WTC11 (cell line): Measurements from ENCODE around the gene CFAP157.

Experiments used
- AR ChIP-seq: fragments of 250-450 bp; sonication (Bioruptor Pico); IDR thresholded peaks from 2 replicates; pipeline ENCODE4 v1.9.0; 2021; ENCODE audit warnings: mild to moderate bottlenecking
- ATF2 ChIP-seq: sonication (generic); formaldehyde crosslinking; IDR thresholded peaks from 2 replicates; pipeline ENCODE4 v1.8.1; 2022; ENCODE audit warnings: low read depth, missing genetic modification reagents, borderline replicate concordance
- CREM ChIP-seq: sonication (generic); formaldehyde crosslinking; IDR thresholded peaks from 2 replicates; pipeline ENCODE4 v1.8.1; 2022; ENCODE audit warnings: mild to moderate bottlenecking, missing genetic modification reagents, moderate library complexity
- CTCF ChIP-seq: fragments of 200-600 bp; IDR thresholded peaks from 2 replicates; pipeline ENCODE4 v1.8.0; 2022; ENCODE audit warnings: antibody characterized with exemption
- E2F1 ChIP-seq: sonication (generic); formaldehyde crosslinking; IDR thresholded peaks from 2 replicates; pipeline ENCODE4 v1.8.0; 2022; ENCODE audit warnings: mild to moderate bottlenecking, missing genetic modification reagents
- HMGXB4 ChIP-seq: sonication (generic); formaldehyde crosslinking; IDR thresholded peaks from 2 replicates; pipeline ENCODE4 v1.8.1; 2023; ENCODE audit warnings: mild to moderate bottlenecking, moderate library complexity, missing genetic modification reagents
- KAT7 ChIP-seq: sonication (generic); formaldehyde crosslinking; IDR thresholded peaks from 2 replicates; pipeline ENCODE4 v1.8.1; 2023; ENCODE audit warnings: missing genetic modification reagents, mild to moderate bottlenecking, borderline replicate concordance
- NR1H2 ChIP-seq: sonication (generic); formaldehyde crosslinking; IDR thresholded peaks from 2 replicates; pipeline ENCODE4 v1.9.0; 2021; ENCODE audit warnings: mild to moderate bottlenecking, moderate library complexity, missing genetic modification reagents
- NR3C1 ChIP-seq: sonication (generic); formaldehyde crosslinking; conservative IDR thresholded peaks from 2 replicates; pipeline ENCODE4 v1.8.1; 2023; ENCODE audit warnings: low read depth, mild to moderate bottlenecking, missing genetic modification reagents
- PREB ChIP-seq: sonication (generic); formaldehyde crosslinking; IDR thresholded peaks from 2 replicates; pipeline ENCODE4 v1.8.1; 2022; ENCODE audit warnings: mild to moderate bottlenecking, missing genetic modification reagents, moderate library complexity, borderline replicate concordance
- STAT6 ChIP-seq: sonication (generic); formaldehyde crosslinking; conservative IDR thresholded peaks from 2 replicates; pipeline ENCODE4 v1.8.1; 2023; ENCODE audit warnings: mild to moderate bottlenecking, low read depth, missing genetic modification reagents, moderate library complexity
- TCF7 ChIP-seq: sonication (generic); formaldehyde crosslinking; IDR thresholded peaks from 2 replicates; pipeline ENCODE4 v1.8.0; 2022; ENCODE audit warnings: mild to moderate bottlenecking, low read depth, missing genetic modification reagents, moderate library complexity
- TEAD4 ChIP-seq: sonication (generic); formaldehyde crosslinking; IDR thresholded peaks from 2 replicates; pipeline ENCODE4 v1.8.0; 2022; ENCODE audit warnings: mild to moderate bottlenecking, missing genetic modification reagents
- TP53 ChIP-seq: sonication (generic); formaldehyde crosslinking; IDR thresholded peaks from 2 replicates; pipeline ENCODE4 v1.8.1; 2023; ENCODE audit warnings: mild to moderate bottlenecking, missing genetic modification reagents

- TF ChIP-seq KAT7 (no peak), CTCF (no peak), NR1H2 (CRISPR knock-in tag) (no peak), TCF7 (CRISPR knock-in tag) (no peak), PREB (CRISPR knock-in tag) (no peak), NR3C1 (CRISPR knock-in tag) (no peak), STAT6 (CRISPR knock-in tag) (no peak), TEAD4 (CRISPR knock-in tag) (no peak), CREM (CRISPR knock-in tag) (no peak), ATF2 (CRISPR knock-in tag) (no peak), AR (no peak), TP53 (CRISPR knock-in tag) (no peak), HMGXB4 (no peak), E2F1 (CRISPR knock-in tag) (no peak)
Measured at GRCh38 chr9:127714020-127714750, 7.4 kb downstream of the CFAP157 start.
